K562 (cell line): ENCODE results near the gene DHTKD1. TPM values are rescaled to one million over a fixed set of nuclear protein-coding genes. Genes with fewer than 3 reads are reported as not detected.

Source experiments
- ATAC-seq: fragments of 200-7000 bp; cut with Tn5 transposase; 3 replicates; pipeline ENCODE4 v1.9.1; 2020; ENCODE audit warnings: moderate library complexity
- BruUV-seq: library from RNA; stranded (reverse); fragments of 400-500 nt; replicated peaks from 2 replicates; lab custom pipeline; 2021; lab: Mats Ljungman, UMichigan
- CTCF ChIA-PET: fragments of 300-600 bp; formaldehyde crosslinking; extraction: SDS; loops from one replicate; lab custom pipeline; 2021; ENCODE audit warnings: low intra/inter-chr PET ratio; lab: Yijun Ruan, JAX
- POLR2A ChIA-PET: fragments of 300-600, 350-650 bp; sonication (Branson Sonifier 250); formaldehyde crosslinking; extraction: SDS; loops from one replicate; lab custom pipeline; 2021; ENCODE audit warnings: antibody characterized with exemption, inconsistent platforms; lab: Yijun Ruan, JAX
- DNase-seq, 4 experiments: peaks; one replicate each; pipeline versions ENCODE4 v3.0.0 to v3.0.0-alpha.2; 2011 to 2018; ENCODE audit warnings: low spot score in 3 of 4, mixed read lengths in 3 of 4; ENCODE audit errors: extremely low read depth in 1 of 4
- FAIRE-seq: peaks from 2 replicates; lab custom pipeline; 2011; peaks lifted over from hg19 to GRCh38; lab: Jason Lieb, UNC
- H2AFZ ChIP-seq: 2 replicates; pipeline ENCODE4 v1.6.0; 2011; ENCODE audit warnings: low read depth, low read length, control low read depth, inconsistent platforms
- H3K27ac ChIP-seq: fragments of 200-600 bp; 3 replicates; pipeline ENCODE4 v1.8.0; 2011; ENCODE audit warnings: low read depth, mild to moderate bottlenecking, control low read depth, inconsistent platforms, low read length, moderate library complexity, mixed read lengths; ENCODE audit errors: extremely low read depth
- H3K27me3 ChIP-seq, 2 experiments: fragments of 300-600 bp in 1 of 2; 2 replicates in 1 of 2; 3 replicates in 1 of 2; pipeline versions ENCODE4 v1.6.0 to v1.8.0; 2011; ENCODE audit warnings: inconsistent platforms in 2 of 2, low read length in 2 of 2, mild to moderate bottlenecking in 1 of 2, mixed read lengths in 1 of 2, moderate library complexity in 1 of 2; ENCODE audit not compliant: control insufficient read depth in 2 of 2, insufficient read depth in 2 of 2
- H3K36me3 ChIP-seq: fragments of 300-600 bp; 3 replicates; pipeline ENCODE4 v1.8.0; 2011; ENCODE audit warnings: mild to moderate bottlenecking, low read length, inconsistent platforms; ENCODE audit not compliant: control insufficient read depth, insufficient read depth
- H3K4me1 ChIP-seq, 2 experiments: fragments of 200-600 bp in 1 of 2; replicated peaks in 1 of 2; 2 replicates in 1 of 2; 3 replicates in 1 of 2; pipeline versions ENCODE4 v1.5.1 to v1.8.0; 2011; ENCODE audit warnings: inconsistent platforms in 2 of 2, low read length in 2 of 2, mild to moderate bottlenecking in 1 of 2, mixed read lengths in 1 of 2, moderate library complexity in 1 of 2; ENCODE audit not compliant: control insufficient read depth in 2 of 2, insufficient read depth in 2 of 2
- H3K4me2 ChIP-seq: 2 replicates; pipeline ENCODE4 v1.6.1; 2011; ENCODE audit warnings: low read length, control low read depth, inconsistent platforms, mixed read lengths; ENCODE audit not compliant: insufficient read depth
- H3K4me3 ChIP-seq: fragments of 200-600 bp; sonication (generic), shearing (Covaris generic); 2 replicates; pipeline ENCODE4 v1.5.1; 2016; ENCODE audit warnings: control low read depth, inconsistent platforms
- H3K79me2 ChIP-seq: fragments of 200-600 bp; 3 replicates; pipeline ENCODE4 v1.8.0; 2011; ENCODE audit warnings: low read length, inconsistent platforms; ENCODE audit not compliant: control insufficient read depth, insufficient read depth
- H3K9ac ChIP-seq, 2 experiments: 2 replicates each; pipeline versions ENCODE4 v1.6.0 to v1.6.1; 2011; ENCODE audit warnings: low read depth in 2 of 2, low read length in 2 of 2, control low read depth in 1 of 2, inconsistent platforms in 1 of 2, mild to moderate bottlenecking in 1 of 2, mixed read lengths in 1 of 2; ENCODE audit not compliant: insufficient read depth in 1 of 2
- H3K9me1 ChIP-seq: one replicate; pipeline ENCODE4 v1.6.0; 2011; ENCODE audit warnings: inconsistent platforms, mild to moderate bottlenecking, low read length, moderate library complexity; ENCODE audit not compliant: control insufficient read depth, insufficient read depth
- H3K9me3 ChIP-seq: replicated peaks from 2 replicates; pipeline ENCODE4 v1.5.1; 2011; ENCODE audit warnings: low read depth, low read length, inconsistent platforms; ENCODE audit not compliant: control insufficient read depth, insufficient read depth
- H4K20me1 ChIP-seq: replicated peaks from 2 replicates; pipeline ENCODE4 v1.6.1; 2011; ENCODE audit warnings: low read length, inconsistent platforms, mixed read lengths; ENCODE audit not compliant: control insufficient read depth, insufficient read depth
- EHMT2 ChIP-seq: fragments of 450-650 bp; IDR thresholded peaks from 2 replicates; pipeline ENCODE4 v1.6.1; 2018; ENCODE audit warnings: antibody characterized with exemption
- ELK3 ChIP-seq: fragments of 450-650 bp; formaldehyde crosslinking; IDR thresholded peaks from 2 replicates; pipeline ENCODE4 v1.4.0; 2020; ENCODE audit warnings: mild to moderate bottlenecking
- RBM25 ChIP-seq: fragments of 200-400 bp; formaldehyde crosslinking; IDR thresholded peaks from 2 replicates; pipeline ENCODE4 v1.6.1; 2018; ENCODE audit warnings: low read length, low read depth, moderate library complexity; ENCODE audit not compliant: severe bottlenecking
- ZFP1 ChIP-seq: fragments of 450-650 bp; formaldehyde crosslinking; IDR thresholded peaks from 2 replicates; pipeline ENCODE4 v1.4.0; 2020; ENCODE audit warnings: mild to moderate bottlenecking, mixed read lengths
- ZNF197 ChIP-seq: fragments of 200-800 bp; sonication (Bioruptor generic); IDR thresholded peaks from 2 replicates; pipeline ENCODE4 v1.6.1; 2016; ENCODE audit warnings: low read depth, missing genetic modification characterization, missing compliant biosample characterization
- ZNF584 ChIP-seq: fragments of 200-800 bp; sonication (Bioruptor generic); IDR thresholded peaks from 2 replicates; pipeline ENCODE4 v1.6.1; 2016; ENCODE audit warnings: low read depth, mild to moderate bottlenecking, missing genetic modification characterization, missing compliant biosample characterization
- WGBS: fragments of 100-300 bp; shearing (Covaris generic); methylation state at CpG from one replicate; pipeline ENCODE4 v1.1.6; 2016; ENCODE audit warnings: low coverage, mixed read lengths; ENCODE audit not compliant: insufficient coverage; ENCODE audit errors: missing lambda C conversion rate; 5-methylcytosine and 5-hydroxymethylcytosine counted together
- in situ Hi-C: fragments of 300-500 bp; cut with MboI; formaldehyde crosslinking; loops from 4 replicates; pipeline ENCODE4 v1.15.0; 2018; ENCODE audit warnings: inconsistent platforms, mixed read lengths
- intact Hi-C: fragments of 100-400 bp; cut with micrococcal nuclease; formaldehyde crosslinking; loops from 2 replicates; pipeline ENCODE4 v1.14.2; 2022
- polyA plus RNA-seq, 8 experiments: library from polyadenylated mRNA; depleted of rRNA in 4 of 8; stranded (reverse) in 5 of 8; unstranded in 3 of 8; fragments of >200 nt; fragmentation: Nextera tagmentation in 2 of 8; fragmentation: Illumina TruSeq in 1 of 8; extraction: Ambion mirVana in 2 of 8; extraction: Trizol in 1 of 8; gene quantifications; 2 replicates each; pipeline versions ENCODE4 v1.2.1 to v1.2.3, GENCODE V29; 2011 to 2014; ENCODE audit warnings: inconsistent platforms in 1 of 8, missing spikeins in 1 of 8
- total RNA-seq, 7 experiments: library from RNA; depleted of rRNA in 6 of 7; stranded (reverse); fragments of >200 nt in 6 of 7; fragmentation: Illumina TruSeq in 2 of 7; extraction: Trizol in 2 of 7; gene quantifications; 2 replicates each; pipeline versions ENCODE4 v1.2.1 to v1.2.3, GENCODE V29; 2011 to 2021; ENCODE audit warnings: low replicate concordance in 1 of 7

The DHTKD1 gene
- total and polyA plus RNA-seq, 9 of the 15 experiments (the other 6 are each of a cell fraction or from before 2014, with no cell fraction given), result 3.1 to 19.7 (median 6.8) TPM

GRCh38 chr10:12140038-12140437 lies 71.3 kb downstream of the DHTKD1 start:
- DNase-seq, result no peak
- ATAC-seq, result no peak
- TF ChIP-seq ELK3 (CRISPR knock-in tag) (no peak), ZFP1 (CRISPR knock-in tag) (no peak)
- Histone ChIP-seq H3K27ac (no peak overlapping the region), H2AFZ (no peak overlapping the region), H3K9ac (no peak overlapping the region), H3K27me3 (no peaks in the 10 kb centered on the region), H3K4me3 (no peak overlapping the region), H3K9me3 (no peaks in the 10 kb centered on the region), H4K20me1 (no peaks in the 10 kb centered on the region), H3K79me2 (no peaks in the 10 kb centered on the region), H3K4me2 (no peak overlapping the region), H3K9me1 (no peaks in the 10 kb centered on the region), H3K4me1 (no peaks in the 10 kb centered on the region), H3K36me3 (peaks cover 10% of the 10 kb centered on the region; the same call in 1 of the 3 replicates)
- no TSS peak for BruUV-seq
- POLR2A ChIA-PET, result interaction anchor here (0.6 to 1.6 kb wide), 4 partner anchors 10 to 12 kb away, joined by 3 to 4 read pairs (median 4); no protein-coding TSS in a partner anchor
- intact Hi-C loops, result no loop called here
- FAIRE-seq, result no peak
- WGBS, result 47% methylated on average over 1 of the region's 1 CpG
- in situ Hi-C loops, result no loop called here
- CTCF ChIA-PET, result no interaction called here

GRCh38 chr10:12144538-12144937 lies 75.8 kb downstream of the DHTKD1 start:
- intact Hi-C loops, result no loop called here
- no TSS peak for BruUV-seq
- Histone ChIP-seq H3K27ac (no peak overlapping the region), H3K4me2 (no peak overlapping the region), H3K36me3 (peaks cover 8% of the 10 kb centered on the region; the same call in 1 of the 3 replicates), H3K4me3 (no peak overlapping the region), H3K9me1 (no peaks in the 10 kb centered on the region), H3K79me2 (no peaks in the 10 kb centered on the region), H3K27me3 (no peaks in the 10 kb centered on the region), H4K20me1 (no peaks in the 10 kb centered on the region), H3K9ac (no peak overlapping the region), H3K9me3 (no peaks in the 10 kb centered on the region), H2AFZ (no peak overlapping the region), H3K4me1 (no peaks in the 10 kb centered on the region)
- POLR2A ChIA-PET, result no interaction called here
- DNase-seq (no peak), FAIRE-seq (no peak), ATAC-seq (no peak)
- CTCF ChIA-PET, result no interaction called here
- in situ Hi-C loops, result no loop called here
- TF ChIP-seq ZNF584 (CRISPR knock-in tag), result no peak
- no peak for TF ChIP-seq ZNF197
- TF ChIP-seq EHMT2, result no peak
- TF ChIP-seq RBM25, result peak; percentile 48
- WGBS, result 55% methylated on average over 3 of the region's 3 CpGs
